Measurements from ENCODE around the gene CTNNA1.

CTNNA1 gene

DNA sequence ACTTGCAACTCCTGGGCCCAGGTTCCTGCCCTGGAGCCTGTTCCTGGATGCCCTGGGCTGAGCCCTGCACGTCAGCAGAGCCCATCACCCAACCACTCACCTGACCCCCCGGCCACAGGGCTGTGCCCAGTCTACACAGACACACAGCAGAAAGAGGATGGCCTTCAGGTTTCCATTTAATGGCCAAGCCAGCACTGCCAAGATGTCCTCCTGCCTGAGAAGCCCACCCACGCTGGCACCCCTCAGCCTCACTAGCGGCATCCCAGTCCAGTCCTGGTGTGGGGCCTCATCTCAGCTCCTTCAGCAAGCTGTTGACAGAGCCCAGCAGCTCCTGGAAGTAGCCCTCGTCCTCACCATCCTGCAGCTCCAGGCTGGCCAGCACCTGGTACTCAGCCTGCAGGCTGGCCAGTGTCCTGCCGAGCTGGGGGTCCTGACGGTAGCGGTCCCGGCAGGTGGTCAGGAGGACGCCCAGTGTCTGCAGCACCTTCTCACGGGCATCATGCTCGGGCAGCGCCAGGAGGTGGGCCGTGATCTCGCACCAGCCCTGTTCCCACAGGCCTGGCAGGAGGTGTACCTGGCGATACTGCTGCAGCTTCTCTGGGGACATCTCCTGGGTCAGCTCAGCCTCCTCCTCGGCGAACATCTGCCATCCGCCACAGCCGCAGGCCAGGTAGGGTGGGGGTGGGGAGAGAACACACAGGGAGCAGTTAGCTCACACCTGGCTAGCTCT, 193.8 kb downstream of the CTNNA1 start:
- DNase-seq (ENCODE audit: low read depth in 1 of 2, low spot score in 1 of 2) = no peak

DNA sequence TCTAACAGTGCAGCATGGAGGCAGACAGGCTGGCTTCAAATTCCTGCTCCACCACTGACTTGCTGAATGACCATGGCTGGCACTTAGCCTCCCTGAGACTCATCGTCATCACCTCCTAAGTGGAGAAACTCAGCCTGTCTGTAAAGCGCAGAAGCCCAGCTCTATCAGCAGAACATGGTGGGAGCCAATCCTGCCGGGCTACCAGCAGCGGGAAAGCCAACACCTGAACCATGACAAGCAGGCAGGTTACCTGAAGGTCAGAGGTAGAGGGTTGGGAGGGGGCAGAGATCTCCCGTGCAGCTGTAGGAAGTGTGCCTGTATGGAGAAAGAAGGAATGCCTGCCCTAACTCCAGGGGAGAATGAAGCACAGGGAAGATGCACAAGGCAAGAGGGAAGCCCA, 194.6 kb downstream of the CTNNA1 start:
- no peak for DNase-seq (ENCODE audit: low read depth in 1 of 2, low spot score in 1 of 2)

DNA sequence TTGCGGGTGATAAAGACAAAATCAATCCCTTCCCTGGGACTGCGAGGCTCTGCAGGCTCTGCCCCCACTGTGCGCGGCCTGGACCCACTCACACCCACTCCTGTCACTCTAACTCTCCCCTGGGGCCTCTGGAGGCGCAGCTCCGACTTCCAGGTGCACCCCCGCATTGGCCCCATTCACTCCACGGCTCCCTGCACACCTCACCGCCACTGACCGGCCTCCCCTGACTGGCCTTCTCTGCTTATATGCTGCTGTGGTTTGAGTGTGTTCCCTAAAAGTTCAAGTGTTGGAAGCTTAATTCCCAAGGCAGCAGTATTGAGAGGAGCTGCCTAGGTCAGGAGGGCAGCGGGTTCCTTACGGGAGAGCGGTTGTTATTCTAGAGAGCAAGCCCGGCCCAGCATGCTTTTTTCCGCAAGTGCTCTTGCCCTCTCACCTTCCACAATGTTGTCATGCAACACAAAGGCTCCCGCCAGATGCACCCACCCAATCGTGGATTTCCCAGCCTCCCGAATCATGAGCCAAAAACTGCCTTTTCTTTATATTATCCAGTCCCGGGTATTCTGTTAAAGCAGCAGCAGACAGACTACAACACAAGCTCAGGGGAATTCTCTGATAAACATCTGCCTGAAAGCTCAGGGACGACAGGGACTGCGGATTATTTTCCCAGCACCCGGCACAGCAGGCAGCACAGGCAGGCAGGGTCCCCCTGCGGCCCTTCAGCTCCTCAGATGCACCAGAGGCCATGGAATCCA, 195.4 kb downstream of the CTNNA1 start:
- no peak for DNase-seq (ENCODE audit: low read depth in 1 of 2, low spot score in 1 of 2)

DNA sequence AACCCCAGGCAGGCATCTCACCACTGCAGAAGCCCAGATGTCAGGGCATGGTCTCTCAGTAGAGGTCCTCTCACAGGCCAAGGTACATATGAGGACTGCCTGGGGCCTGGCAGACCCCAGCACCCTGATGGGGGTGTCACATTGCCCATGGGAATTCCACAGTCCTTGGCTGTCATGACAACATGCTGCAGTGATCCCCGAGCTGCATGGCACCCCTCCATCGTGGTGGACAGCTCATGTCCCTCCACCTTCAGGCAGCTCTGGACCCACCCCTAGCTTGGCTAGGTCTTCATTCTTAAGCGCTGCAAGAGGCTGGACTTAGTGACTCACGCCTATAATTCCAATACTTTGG, 196.0 kb downstream of the CTNNA1 start:
- no peak for DNase-seq (ENCODE audit: low read depth in 1 of 2, low spot score in 1 of 2)

DNA sequence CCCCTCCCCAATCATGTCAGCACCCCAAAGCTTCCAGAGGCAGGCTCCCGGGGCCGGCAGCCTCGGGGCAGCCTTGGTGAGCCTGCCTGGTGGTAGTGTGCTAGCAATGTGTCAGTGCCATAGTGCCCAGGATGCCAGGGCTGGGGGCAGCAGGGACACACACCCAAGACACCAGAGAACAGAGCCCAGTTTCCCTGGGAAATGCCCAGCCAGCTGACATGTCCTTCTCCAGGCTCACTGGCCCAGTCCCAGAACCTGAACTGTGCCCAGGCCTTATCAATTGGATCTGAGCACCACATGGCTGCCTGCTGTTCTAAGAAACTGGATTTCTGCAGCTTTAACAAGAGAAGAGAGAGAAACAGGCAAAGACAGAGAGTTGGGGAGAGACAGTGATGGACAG, 196.8 kb downstream of the CTNNA1 start:
- no peak for DNase-seq (ENCODE audit: low read depth in 1 of 2, low spot score in 1 of 2)

DNA sequence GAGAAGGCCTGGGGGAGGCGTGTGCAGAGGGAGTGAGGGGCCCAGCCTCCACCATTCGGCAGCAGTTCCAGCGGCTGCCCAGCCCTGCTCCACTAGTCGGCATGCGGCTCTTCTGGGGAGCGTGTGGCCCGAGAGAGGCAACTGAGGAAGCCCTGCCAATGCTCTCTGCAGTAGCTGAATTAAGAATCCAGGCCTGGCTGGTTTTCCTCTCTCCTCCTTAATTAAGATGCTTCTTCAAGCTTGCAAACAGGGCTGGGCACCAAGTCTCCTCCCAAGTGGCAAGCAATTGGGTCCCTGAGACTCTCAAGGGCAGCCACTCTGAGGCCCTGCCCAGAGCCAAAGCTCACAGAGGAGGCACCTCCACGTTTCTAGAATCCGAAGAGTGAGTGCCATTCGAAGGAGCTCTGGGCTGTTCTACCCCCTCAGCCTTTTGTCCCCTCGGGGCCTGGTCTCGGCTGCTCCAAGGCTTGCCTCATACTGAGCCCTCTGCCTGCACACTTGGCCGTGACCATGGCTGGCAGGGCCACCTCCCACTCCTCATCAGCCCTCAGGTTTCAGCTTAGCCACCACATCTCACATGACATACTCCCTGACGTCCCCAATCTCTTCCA, 197.3 kb downstream of the CTNNA1 start:
- no peak for DNase-seq (ENCODE audit: low read depth in 1 of 2, low spot score in 1 of 2)

DNA sequence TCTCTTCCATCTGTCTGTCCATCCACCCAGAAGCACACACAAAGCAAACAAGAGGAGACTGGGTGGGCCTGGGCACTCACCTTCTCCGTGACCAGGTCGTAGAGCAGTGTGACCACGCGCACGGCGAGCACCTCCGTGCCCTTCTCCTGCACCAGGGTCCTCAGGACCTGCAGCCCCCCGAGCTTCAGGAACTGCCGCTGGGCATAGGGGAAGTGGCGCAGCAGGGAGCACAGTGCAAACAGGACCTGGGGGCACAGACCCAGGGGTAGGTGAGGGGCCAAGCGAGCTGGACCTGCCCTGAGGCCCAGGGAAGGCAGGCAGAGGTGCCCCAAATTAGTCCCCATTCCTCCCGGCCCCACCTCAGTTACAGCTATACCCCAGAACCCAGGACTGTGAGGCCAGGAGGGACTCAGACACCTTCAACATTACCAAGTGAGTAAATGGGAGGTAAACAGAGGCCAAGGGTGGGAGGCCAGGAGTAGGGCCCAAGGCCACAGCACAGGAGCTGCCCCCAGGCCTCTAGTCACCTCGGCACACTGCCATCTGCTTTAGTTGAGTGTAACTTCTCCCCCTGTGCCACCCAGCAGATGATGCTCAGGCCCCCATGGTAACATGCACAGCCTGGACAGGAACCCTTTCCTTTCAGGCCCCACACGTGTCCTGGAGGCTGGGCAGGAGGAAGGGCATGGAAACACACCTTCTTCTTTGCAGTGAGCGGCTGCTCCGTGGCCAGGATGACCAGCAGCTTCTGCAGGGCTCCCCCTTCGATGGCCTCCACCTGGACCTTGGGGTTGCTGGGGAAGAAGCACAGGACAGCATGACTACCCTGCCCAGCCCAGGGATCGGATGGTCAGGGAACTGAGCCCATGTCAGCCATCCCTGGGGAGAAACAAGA, 198.1 kb downstream of the CTNNA1 start:
- DNase-seq (ENCODE audit: low read depth in 1 of 2, low spot score in 1 of 2) = no peak

DNA sequence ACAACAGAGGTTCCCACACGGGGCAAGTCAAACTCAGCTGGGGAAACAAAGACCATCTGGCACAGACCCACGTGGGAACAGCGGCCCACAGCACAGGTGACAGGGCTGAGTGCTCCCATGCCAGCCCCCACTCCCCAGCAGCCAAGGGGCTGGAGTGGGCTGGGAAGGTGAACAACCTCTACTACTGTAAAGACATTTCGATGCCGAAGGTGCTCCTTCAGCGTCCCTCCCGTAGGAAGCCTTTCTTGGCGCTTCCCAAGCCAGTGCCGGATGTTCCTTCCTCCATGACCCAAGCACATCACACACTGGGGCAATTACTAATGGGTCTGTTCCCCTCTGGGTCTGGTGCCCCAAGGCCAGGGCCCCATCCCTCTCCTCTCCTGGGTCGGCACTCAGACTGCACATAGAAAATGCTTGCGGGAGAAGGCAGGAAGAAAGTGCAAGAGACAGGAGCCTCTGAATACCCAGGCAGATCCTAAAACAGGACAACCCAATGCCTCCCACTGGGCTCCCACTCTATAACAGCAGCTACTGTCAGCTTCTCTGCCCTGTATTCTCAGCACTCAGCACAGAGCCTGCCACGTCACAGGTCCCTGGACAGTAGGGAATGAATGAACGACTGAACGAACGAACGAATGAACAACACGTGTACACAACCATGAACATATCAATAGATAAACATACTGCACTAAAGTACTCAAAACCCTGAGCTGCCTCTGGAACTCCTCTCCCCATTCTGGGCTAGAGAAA, 198.9 kb downstream of the CTNNA1 start:
- DNase-seq (ENCODE audit: low read depth in 1 of 2, low spot score in 1 of 2) = no peak

DNA sequence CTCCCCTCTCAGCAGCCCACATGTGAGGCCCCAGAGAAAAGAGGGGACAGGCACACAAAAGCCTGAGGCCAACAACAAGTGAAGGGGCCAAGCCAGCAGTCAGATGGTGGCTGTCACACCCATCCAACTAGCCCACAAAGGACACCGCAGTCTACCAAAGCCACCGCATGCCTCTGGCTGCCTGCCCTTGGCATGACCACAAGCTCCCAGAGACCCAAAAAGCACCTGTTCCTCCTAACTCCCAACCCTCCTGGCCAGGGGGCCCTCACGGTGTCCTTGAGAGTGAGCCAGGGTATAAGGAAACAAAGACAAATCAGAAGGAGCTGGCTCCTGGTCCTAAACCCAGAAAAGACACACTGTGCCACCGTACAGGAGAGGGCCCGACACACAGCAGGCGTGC, 199.7 kb downstream of the CTNNA1 start:
- DNase-seq (ENCODE audit: low read depth in 1 of 2, low spot score in 1 of 2) = no peak

DNA sequence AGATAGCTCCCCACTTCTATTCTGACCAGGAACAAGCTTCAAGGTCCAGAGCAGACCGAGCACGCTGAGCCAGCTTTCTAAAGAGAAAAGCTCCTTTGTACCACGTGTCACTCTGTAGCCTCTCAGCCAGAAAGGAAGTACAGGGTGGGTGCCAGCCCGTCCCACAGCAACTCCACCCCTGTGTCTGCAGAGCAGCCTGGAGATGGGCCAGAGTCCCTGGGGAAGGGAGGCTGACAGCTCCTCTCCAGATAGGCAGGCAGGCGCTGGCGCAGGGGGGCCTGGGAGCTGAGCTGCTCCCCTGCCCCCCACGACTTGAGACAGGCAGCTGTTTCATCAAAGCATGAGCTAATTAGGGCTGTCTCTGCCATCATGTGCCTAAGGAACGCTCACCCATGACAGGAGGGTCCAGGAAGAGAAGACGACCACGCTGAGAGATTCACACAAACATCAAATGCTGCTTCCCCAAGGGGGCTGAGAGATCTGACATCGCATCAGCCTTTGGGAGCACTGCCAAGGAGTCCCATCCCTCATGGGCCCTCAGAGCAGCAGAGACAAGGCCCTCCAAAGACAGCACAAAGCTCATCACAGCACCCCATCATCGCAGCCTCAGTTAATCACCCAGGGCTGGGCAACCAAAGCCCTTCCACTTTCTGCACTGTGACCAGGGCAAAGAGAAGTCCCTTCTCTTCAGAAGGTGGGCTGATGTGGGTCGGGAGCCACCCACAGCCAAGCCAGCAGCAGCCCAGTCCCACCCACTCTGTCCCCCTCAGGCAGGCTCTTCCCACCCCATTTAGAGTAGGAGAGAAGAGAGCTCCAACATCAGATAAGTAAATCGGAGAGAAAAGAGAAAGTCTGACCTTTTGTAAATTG, 200.4 kb downstream of the CTNNA1 start:
- no peak for DNase-seq (ENCODE audit: low read depth in 1 of 2, low spot score in 1 of 2)

DNA sequence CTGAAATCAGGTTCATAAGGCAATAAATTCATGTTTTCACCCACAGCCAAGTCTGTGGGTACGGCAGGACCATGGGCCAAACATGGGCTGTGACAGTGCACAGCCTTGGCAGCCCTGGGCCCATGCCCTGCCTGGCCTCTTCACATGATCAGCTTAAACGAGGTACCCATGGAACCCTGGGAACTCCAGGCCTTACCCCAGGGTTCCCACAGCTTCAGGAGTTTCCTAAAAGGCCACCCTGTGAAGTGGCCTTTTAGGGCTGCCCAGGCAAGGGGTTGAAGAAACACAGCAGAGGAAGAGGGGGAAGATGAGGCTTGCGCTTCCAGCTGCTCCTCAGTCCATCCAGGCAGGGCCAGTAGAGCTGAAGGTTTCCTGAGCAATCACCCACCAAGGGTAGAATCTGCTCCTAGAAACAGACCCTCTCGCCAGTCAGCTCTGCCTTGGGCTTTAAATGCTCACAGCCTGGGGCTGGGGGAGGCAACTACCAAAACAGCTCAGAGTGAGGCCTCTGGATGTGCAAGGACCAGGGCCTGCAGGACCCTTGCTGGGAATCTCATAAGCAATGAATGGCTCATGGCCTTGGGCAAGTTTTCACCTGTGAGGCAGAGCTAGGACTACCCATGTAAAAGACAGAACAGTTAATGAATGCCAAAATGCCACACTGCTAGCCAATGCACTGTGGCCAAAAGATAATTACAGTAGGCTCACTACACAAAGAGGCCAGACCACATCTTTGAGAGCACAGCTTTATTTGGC, 201.2 kb downstream of the CTNNA1 start:
- no peak for DNase-seq (ENCODE audit: low read depth in 1 of 2, low spot score in 1 of 2)

DNA sequence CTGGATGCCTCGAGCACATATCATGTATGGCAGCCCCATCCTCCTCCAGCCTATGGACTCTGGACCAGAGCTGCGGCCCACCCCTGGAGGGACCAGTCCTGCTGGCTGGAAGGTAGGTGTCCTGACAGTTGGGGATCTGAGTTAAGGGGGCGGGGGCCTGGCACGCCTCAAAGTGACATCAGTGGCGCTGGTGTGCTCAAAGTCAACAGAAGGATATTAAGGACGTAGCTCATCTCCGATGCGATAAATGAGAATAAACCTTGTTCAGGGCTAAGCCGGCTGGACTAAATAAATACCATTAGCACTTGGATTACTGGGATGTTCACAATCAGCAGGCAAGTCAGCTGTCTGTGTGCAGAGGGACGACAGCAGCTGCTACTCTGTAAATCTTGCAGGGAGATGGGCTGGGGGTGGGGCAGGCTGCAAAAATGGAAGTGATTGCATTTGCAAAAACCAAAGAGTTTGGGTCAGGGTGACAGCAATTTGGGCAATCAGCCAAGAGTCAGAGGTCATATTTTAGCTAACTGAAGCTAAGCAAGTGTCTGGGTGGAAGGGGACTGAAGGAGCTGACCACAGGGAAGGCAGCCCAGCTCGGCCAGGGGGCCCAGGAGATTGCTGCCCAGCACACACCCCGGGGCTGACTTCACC, 201.9 kb downstream of the CTNNA1 start:
- no peak for DNase-seq (ENCODE audit: low read depth in 1 of 2, low spot score in 1 of 2)

DNA sequence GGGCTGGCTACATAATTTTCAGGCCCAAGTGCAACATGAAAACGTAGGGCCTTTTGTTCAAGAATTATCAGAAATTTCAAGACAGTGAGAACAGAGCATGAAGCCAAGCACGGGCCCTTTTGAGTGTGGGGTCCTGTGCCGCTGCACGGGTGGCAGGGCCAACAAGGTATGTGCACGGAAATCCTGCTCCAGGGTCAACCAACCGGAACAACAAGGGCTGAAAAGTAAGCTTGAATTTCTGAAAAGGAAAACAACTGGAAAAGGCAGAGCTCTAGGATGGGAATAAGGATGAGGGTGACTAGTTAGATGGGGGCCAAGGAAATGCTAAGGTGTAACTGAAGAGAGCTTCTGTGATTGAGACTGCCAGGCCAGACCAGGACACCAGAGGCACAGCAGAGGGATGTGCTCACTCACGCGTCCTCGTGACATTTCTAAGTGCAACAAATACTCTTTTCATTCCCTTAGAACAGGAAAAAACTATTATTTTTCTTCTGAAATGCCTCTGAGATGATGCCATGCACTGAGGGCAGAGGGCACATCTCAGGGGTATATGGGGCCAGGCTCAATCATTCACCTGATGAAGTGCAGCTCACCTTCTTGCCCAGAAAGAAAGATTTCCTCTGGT, 202.6 kb downstream of the CTNNA1 start:
- DNase-seq (ENCODE audit: low read depth in 1 of 2, low spot score in 1 of 2) = no peak

DNA sequence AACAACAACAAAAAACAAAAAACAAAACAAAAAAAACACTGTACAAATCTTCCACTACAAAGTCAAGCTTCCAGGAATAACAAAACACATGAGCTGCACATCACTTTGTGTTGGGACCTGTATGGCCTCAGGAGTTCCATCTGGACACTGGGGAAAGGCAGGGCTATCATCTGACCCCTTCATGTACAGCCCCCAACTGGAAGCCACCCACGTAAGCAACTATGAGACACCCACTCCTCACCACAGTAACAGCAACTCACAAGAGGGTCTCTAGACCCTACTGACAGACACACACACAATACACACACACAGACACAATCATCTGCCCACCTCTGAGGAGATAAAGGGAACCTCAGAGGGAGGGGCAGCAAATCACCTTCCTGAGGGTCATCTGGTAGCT, 203.6 kb downstream of the CTNNA1 start:
- no peak for DNase-seq (ENCODE audit: low read depth in 1 of 2, low spot score in 1 of 2)

DNA sequence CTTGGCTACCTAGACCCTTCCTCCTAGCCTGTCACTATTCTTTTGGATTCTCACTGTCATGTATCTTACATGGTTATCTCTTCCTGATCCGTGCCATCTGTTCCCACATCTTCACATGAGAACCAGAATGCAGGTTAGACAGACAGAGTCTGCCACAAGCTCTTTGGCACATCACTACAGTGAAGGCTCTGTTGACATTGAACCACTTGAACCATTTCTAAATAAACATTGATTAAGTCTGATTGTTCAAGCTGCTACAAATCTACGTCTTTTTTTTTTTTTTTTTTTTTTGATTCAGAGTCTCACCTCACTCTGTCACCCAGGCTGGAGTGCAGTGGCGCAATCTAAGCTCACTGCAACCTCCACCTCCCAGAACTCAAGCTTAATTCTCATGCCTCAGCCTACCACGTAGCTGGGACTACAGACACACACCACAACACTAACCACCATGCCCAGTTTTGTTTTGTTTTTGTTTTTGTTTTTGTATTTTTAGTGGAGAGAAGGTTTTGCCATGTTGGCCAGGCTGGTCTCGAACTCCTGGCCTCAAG, 207.0 kb downstream of the CTNNA1 start:
- no peak for DNase-seq (ENCODE audit: low read depth in 1 of 2, low spot score in 1 of 2)

DNA sequence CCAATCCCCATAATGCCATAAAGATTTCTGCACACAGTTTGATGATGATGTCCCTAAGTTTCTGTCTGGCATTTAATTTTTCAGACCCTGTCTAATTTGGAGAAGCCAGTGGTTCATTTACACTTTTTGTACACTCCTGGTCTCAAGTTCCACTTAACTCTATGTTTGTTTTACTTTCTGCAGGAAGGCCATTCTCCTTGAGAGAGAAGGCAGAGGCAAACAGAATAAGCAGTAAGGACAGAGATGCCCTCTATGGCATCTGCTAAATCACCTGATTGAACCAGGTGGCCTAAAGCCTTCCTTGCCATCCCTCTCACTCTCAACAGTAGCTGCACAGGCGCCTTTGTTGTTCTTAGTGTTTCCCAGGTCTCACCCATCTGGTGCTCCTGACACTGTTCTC, 208.0 kb downstream of the CTNNA1 start:
- no peak for DNase-seq (ENCODE audit: low read depth in 1 of 2, low spot score in 1 of 2)

DNA sequence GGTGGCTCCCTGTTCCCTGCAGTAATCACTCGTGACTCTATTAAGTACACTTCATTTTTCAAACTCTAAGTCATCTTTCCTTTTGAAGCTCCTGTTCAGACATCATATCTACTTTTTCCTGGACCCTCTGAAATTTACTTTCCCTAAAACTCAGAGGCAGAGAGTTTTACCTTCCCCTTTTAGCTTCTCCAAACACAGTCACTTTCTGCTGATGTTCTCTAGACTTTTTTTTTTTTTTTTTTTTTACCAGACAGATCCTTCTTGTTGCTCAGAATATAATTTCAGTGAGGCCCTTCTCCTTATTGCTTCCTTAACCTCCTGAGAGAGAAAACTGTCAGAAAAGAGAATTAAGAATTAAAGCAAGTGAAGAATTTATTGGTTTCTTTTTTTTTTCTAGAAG, 208.5 kb downstream of the CTNNA1 start:
- no peak for DNase-seq (ENCODE audit: low read depth in 1 of 2, low spot score in 1 of 2)
